Activated CD8-positive, alpha-beta T cell treated with anti-CD3 and anti-CD28 coated beads, Interleukin-2, amount 10 ng/mL, durations not matched to agents 7 days and 5 days (primary cell): ENCODE data around the gene TMEM108. TPM values are rescaled to one million over a fixed set of nuclear protein-coding genes. Genes with fewer than 3 reads are reported as not detected.

Experiments used
- ATAC-seq: fragments of 150-1000 bp; cut with Tn5 transposase; one replicate; pipeline ENCODE4 v1.10.0; 2021; ENCODE audit warnings: moderate library complexity
- CTCF ChIA-PET: fragments of 350-600 bp; sonication (Branson Sonifier 250); formaldehyde crosslinking; loops from one replicate; lab custom pipeline; 2021; ENCODE audit warnings: antibody characterized with exemption; lab: Charles Lee
- POLR2A ChIA-PET: fragments of 350-600 bp; sonication (Branson Sonifier 250); formaldehyde crosslinking; loops from one replicate; lab custom pipeline; 2021; ENCODE audit warnings: antibody characterized with exemption; lab: Charles Lee
- DNase-seq: peaks from one replicate; pipeline ENCODE4 v3.0.0-alpha.2; 2020
- H3K27ac Mint-ChIP-seq: one replicate; pipeline ENCODE4 v1.8.0; 2021; ENCODE audit warnings: mild to moderate bottlenecking, mixed read lengths
- H3K27me3 Mint-ChIP-seq: one replicate; pipeline ENCODE4 v1.8.0; 2021; ENCODE audit warnings: low read depth, mixed read lengths
- H3K36me3 Mint-ChIP-seq: one replicate; pipeline ENCODE4 v1.8.0; 2021; ENCODE audit warnings: low read depth, mixed read lengths
- H3K4me1 Mint-ChIP-seq: one replicate; pipeline ENCODE4 v1.8.0; 2021; ENCODE audit warnings: low read depth, mixed read lengths
- H3K4me3 Mint-ChIP-seq: one replicate; pipeline ENCODE4 v1.8.0; 2021; ENCODE audit warnings: mild to moderate bottlenecking, mixed read lengths
- H3K9me3 Mint-ChIP-seq: one replicate; pipeline ENCODE4 v1.8.0; 2022; ENCODE audit warnings: mixed read lengths; ENCODE audit not compliant: insufficient read depth
- total RNA-seq, 2 experiments: library from RNA; stranded (reverse); gene quantifications; one replicate each; pipeline ENCODE4 v1.2.3, GENCODE V29; 2021

TMEM108 gene
- total RNA-seq, 2 experiments from 2014 or later: not detected

DNA sequence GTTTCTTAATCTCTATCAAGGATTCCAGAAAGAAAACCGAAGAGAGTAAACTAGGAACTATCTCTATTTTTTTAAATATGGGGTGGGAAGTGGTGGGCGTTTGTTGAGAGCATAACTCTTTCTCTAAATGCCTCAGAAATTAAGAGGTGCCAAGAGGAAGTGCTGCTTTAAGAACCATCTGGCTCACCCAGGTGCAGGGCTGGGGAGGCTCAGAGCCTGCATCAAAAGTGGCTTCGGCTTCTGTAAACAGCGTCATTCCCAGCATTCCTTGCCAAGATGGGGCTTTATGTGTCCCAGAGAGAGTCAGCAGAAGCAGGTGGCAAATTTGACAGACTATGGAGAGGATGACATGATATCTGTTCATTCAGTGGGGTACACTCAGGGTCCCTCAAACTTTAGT lies 238.4 kb downstream of the TMEM108 start:
- no peak for ATAC-seq
- CTCF ChIA-PET: no interaction called here
- POLR2A ChIA-PET: no interaction called here
- no peaks in the 10 kb centered on the region for H3K9me3 Mint-ChIP-seq
- H3K27ac Mint-ChIP-seq: no peak overlapping the region
- H3K4me3 Mint-ChIP-seq: no peak overlapping the region
- peaks cover 9% of the 10 kb centered on the region for H3K27me3 Mint-ChIP-seq
- H3K4me1 Mint-ChIP-seq: no peaks in the 10 kb centered on the region
- no peaks in the 10 kb centered on the region for H3K36me3 Mint-ChIP-seq
- no peak for DNase-seq

DNA sequence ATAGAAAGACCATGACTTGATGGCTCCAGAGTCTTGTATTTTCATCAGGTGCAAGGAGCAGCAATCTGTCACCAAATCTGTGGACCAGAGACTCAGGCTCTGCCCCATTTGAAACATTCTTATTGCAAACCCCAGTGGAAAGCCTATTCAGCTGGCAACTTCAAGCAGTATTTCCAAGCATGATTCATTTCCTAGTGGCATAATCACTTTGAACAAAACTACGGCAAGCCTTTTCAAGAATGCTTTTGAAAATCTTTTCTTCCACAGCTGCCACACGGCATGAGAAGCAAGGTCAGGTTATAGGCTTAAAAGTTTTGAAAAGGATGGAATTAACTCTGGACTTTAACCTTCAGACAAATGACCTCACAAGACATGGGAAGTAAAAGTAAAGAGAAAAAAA lies 239.6 kb downstream of the TMEM108 start:
- no peak for ATAC-seq
- Mint-ChIP-seq H3K27me3 (peaks cover 6% of the 10 kb centered on the region), H3K4me1 (no peaks in the 10 kb centered on the region), H3K4me3 (no peak overlapping the region), H3K27ac (no peak overlapping the region), H3K36me3 (no peaks in the 10 kb centered on the region), H3K9me3 (no peaks in the 10 kb centered on the region)
- ChIA-PET CTCF (no interaction called here), POLR2A (no interaction called here)
- DNase-seq: no peak

DNA sequence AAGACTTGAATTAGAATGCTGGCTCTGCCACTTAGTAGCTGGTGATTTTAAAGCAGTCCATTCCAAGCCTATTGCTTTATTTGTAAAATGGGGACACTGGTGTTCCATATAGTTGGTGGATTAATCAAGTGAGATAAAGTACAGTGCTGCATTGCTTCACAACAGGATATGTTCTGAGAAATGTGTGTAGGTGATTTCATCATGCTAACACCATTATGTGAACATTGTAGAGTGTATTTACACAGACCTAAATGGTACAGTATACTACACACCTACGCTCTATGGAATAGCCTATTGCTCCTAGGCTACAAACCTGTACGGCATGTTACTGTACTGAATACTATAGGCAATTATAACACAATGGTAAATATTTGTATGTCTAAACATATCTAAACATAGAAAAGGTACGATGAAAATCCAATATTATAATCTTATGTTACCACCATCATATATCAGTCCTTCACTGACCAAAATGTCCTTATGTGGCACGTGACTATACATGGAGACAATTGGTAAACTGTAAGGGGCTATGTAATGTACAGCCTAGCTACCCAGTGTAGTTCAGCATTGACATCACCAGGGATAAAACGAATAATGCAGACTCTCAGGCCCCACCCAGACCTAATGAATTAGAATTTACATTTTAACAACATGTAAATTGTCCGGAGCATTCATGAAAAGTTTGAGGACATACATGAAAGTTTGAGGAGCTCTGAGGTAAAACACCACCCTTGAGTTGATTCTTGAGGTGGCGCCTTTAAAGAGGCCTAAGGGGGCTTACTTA lies 240.3 kb downstream of the TMEM108 start:
- ChIA-PET POLR2A (no interaction called here), CTCF (no interaction called here)
- no peak for DNase-seq
- H3K36me3 Mint-ChIP-seq: no peaks in the 10 kb centered on the region
- H3K27me3 Mint-ChIP-seq: peaks cover 7% of the 10 kb centered on the region
- no peak for ATAC-seq
- H3K9me3 Mint-ChIP-seq: no peaks in the 10 kb centered on the region
- no peak overlapping the region for H3K27ac Mint-ChIP-seq
- no peaks in the 10 kb centered on the region for H3K4me1 Mint-ChIP-seq
- no peak overlapping the region for H3K4me3 Mint-ChIP-seq

DNA sequence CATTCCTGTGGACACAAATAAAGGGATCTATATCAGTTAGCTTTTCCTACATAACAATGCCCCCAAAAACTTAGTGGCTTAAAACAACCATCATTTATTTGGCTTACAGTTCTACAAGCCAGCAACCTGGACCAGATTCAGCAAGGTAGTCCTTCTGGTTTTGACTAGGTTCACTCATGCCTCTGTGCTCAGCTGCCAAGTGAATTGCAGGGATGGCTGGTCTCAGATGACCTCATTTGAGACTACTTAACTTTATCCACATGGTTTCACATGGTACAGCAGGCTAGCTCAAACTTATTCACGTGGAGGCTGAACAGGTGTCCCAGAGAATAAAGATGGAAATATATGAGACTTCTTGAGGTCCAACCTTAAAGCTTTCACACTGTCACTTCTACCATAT lies 242.4 kb downstream of the TMEM108 start:
- Mint-ChIP-seq H3K4me1 (no peaks in the 10 kb centered on the region), H3K9me3 (no peaks in the 10 kb centered on the region), H3K36me3 (no peaks in the 10 kb centered on the region), H3K27ac (no peak overlapping the region), H3K4me3 (no peak overlapping the region), H3K27me3 (peaks cover 9% of the 10 kb centered on the region)
- no peak for DNase-seq
- CTCF ChIA-PET: no interaction called here
- POLR2A ChIA-PET: no interaction called here
- ATAC-seq: no peak

DNA sequence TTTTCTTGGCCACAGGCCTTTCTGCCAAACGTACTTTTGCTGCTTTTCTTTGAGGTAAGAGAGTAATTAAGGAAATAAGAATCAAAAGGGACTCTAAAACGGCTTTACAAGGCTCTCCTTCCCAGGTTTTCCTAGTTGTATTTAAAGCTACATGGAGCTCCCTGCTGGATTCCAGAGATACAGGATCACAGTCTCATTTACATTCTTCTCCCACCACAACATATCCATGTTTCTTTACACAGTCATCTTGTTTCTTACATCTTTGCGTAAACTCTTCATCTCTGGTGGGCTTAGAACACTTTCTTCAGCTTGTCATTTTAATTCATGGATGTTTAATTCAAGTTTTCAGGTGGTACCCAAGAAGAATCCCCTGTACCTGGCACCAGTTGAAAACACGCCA lies 244.0 kb downstream of the TMEM108 start:
- no peak overlapping the region for H3K27ac Mint-ChIP-seq
- ChIA-PET CTCF (no interaction called here), POLR2A (no interaction called here)
- ATAC-seq (no peak), DNase-seq (no peak)
- H3K4me3 Mint-ChIP-seq: no peak overlapping the region
- no peaks in the 10 kb centered on the region for H3K4me1 Mint-ChIP-seq
- no peaks in the 10 kb centered on the region for H3K36me3 Mint-ChIP-seq
- H3K9me3 Mint-ChIP-seq: no peaks in the 10 kb centered on the region
- peaks cover 12% of the 10 kb centered on the region for H3K27me3 Mint-ChIP-seq

DNA sequence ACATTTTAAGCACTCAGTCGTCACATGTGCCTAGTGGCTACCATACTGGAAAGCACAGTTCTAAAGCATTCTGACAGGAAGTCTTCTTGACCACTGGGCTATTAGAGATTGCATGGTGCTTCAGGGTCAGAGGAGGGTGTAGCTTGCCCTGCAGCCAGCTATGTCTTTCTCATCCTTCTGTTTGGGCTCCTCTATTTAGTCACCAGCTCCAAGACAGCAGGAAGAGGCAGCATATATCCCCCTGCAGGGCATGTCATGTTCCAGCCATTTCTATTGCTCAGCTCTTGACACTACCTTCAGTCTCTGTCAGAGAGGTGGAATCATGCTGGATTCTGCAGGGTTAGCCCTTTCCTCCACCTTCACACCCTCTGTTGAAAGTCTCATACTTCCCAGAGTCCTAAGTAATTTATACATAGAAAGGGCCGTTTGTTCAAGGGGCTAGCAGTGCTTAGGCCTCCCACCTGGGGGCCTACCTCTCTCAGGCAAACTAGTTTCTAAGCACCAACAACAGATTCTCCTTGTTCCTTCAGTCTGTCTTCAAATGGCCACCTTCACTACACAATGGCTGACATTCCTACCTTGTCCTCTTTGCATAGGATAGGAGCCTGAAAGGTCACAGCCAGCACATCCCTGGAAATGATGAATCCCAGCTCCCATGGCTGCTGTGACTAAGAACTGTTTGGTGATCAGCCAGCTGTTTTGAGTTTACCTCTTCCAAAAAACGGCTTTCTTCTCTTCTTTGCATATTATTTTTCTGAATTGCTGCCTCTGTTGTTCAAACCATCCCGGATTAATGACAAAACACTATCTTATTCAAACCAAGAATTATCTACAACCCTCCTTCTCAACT lies 246.0 kb downstream of the TMEM108 start:
- ChIA-PET CTCF (no interaction called here), POLR2A (no interaction called here)
- Mint-ChIP-seq H3K27me3 (peaks cover 15% of the 10 kb centered on the region), H3K27ac (no peak overlapping the region), H3K4me1 (no peaks in the 10 kb centered on the region), H3K4me3 (no peak overlapping the region), H3K9me3 (no peaks in the 10 kb centered on the region), H3K36me3 (no peaks in the 10 kb centered on the region)
- DNase-seq: no peak
- ATAC-seq: no peak

DNA sequence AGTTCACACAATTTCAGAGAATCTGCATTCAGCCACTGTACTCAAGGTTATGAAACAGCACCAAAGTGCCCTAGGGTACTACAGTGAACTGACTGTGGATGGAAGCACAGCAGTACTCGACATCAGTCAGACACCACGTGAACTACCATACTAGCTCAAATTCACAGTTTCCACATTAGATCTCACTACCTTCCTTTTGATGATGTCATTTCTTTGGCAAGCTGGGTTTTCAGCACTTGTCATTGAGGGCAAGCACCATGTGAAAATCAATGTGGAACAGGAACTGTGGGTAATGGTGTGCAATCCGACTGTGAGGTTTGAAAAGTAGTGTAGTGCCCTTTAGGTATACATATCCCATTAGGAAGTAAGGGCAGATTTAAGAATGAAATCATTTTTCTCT lies 251.1 kb downstream of the TMEM108 start:
- Mint-ChIP-seq H3K4me3 (no peak overlapping the region), H3K9me3 (no peaks in the 10 kb centered on the region), H3K4me1 (no peaks in the 10 kb centered on the region), H3K27me3 (peaks cover 19% of the 10 kb centered on the region), H3K27ac (no peak overlapping the region), H3K36me3 (no peaks in the 10 kb centered on the region)
- no peak for DNase-seq
- ChIA-PET CTCF (no interaction called here), POLR2A (no interaction called here)
- ATAC-seq: no peak

DNA sequence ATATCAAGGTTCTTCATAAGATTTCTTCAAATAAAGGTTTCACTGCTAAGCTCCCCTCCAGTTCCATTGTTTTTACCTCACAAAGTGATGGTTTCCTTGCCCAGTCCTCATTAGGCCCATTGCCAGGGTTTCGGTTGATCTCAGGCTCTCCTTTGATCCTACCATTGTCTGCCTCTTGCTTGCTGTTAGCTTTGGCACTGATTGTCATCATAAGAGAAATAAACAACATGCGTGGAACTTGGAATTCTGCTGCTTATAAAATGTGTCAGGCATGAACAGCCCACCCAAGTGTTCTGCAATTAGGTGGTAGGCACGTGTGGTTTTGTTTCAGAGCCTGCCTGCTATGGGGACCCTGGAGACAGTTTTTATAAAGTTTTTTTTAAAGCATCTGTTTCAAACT lies 254.1 kb downstream of the TMEM108 start:
- no peak for ATAC-seq
- no peak for DNase-seq

DNA sequence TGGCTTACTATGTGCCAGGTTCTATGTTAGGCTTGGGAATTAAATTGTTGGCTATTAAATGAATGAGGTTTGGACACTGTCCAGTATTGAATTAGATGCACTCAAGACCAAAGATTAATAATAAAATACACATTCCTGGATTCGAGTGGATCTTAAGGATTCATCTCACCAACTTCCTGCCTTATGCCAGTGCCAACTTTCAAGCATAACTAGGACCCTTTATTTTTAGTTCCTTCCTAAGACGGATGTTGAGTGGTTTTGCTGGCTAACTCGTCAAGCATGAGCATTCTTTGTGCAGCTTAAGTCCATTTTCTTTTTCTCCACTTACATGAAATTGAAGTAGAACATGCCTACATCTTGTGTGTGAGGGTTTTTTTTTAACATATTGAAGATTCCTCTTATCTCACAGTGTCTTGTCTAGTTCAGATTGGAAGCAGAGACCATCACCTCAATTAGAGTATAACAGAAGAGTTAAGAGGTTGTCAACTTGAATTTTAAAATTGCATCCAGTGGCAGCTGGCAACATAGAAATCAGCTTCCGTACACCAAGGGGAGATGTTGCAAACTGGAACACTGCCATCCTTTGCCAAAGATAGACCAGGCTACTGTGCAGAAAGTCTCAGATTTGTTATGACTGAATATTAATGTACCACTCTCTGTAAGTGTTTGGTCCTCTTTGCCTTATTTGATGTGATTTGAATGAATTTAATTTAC lies 255.4 kb downstream of the TMEM108 start:
- no peak for ATAC-seq
- no peak overlapping the region for H3K4me3 Mint-ChIP-seq
- CTCF ChIA-PET: no interaction called here
- no peaks in the 10 kb centered on the region for H3K4me1 Mint-ChIP-seq
- H3K27ac Mint-ChIP-seq: no peak overlapping the region
- POLR2A ChIA-PET: no interaction called here
- no peak for DNase-seq
- peaks cover 10% of the 10 kb centered on the region for H3K27me3 Mint-ChIP-seq
- H3K36me3 Mint-ChIP-seq: no peaks in the 10 kb centered on the region
- no peaks in the 10 kb centered on the region for H3K9me3 Mint-ChIP-seq

More for the DNA sequence above, 254.1 kb downstream of the TMEM108 start:
- CTCF ChIA-PET: no interaction called here
- no peaks in the 10 kb centered on the region for H3K9me3 Mint-ChIP-seq
- no peaks in the 10 kb centered on the region for H3K4me1 Mint-ChIP-seq
- no peak overlapping the region for H3K27ac Mint-ChIP-seq
- no peak overlapping the region for H3K4me3 Mint-ChIP-seq
- POLR2A ChIA-PET: no interaction called here
- H3K36me3 Mint-ChIP-seq: no peaks in the 10 kb centered on the region
- H3K27me3 Mint-ChIP-seq: peaks cover 12% of the 10 kb centered on the region

DNA sequence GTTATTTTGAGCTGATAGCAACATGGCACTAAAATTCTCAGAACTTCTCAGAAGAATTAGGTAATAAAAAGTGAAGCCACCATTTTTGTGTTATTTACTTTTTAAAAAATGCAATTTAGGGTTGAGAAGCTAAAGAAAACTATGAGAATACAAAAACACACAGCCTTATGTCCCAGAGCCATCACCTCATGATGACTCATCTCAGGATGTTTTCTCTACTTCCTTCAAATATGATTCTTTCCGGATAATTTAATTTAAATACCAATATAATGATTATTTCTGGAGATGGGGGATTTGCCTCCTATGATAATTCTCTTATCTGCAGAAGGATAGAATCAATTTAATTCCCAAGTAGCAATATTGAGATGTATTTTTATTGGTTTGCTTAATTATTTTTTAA lies 256.1 kb downstream of the TMEM108 start:
- H3K4me1 Mint-ChIP-seq: no peaks in the 10 kb centered on the region
- DNase-seq (no peak), ATAC-seq (no peak)
- no peaks in the 10 kb centered on the region for H3K9me3 Mint-ChIP-seq
- CTCF ChIA-PET: no interaction called here
- H3K27me3 Mint-ChIP-seq: peaks cover 9% of the 10 kb centered on the region
- POLR2A ChIA-PET: no interaction called here
- H3K27ac Mint-ChIP-seq: no peak overlapping the region
- H3K36me3 Mint-ChIP-seq: no peaks in the 10 kb centered on the region
- no peak overlapping the region for H3K4me3 Mint-ChIP-seq

DNA sequence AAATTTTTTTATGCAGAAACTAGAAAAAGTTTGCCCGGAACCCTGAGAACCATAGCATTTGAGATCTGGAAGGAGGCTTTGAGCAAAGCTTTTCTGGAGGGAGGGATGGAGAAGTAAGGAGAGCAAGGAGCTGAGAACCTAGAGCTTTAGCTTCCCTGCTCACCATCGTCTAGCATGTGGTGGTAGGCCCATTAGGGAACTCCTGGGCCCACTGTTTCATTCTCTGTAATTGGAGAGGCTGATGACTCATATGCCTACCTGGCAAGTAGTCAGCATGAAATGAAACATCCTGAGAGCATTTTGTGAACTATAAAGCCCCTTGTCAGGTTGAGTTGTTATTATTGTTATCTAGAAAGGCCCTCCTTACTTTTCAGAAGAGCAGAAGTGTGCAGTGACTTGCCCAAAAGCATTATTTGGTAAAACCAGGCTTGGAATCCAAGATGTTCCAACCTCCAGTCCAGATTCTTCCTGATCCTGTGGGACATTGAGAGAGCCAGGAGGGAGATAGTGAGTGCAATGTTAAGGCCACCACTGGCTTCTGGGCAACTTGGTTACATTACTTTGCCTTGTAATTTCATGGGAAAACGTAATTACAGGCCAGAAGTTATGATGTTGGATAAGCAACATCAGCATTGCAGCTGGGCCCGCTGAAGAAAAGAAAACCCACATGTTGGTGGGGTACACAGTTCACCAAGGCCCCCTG lies 257.2 kb downstream of the TMEM108 start:
- ATAC-seq: no peak
- CTCF ChIA-PET: no interaction called here
- no peak overlapping the region for H3K4me3 Mint-ChIP-seq
- no peaks in the 10 kb centered on the region for H3K4me1 Mint-ChIP-seq
- POLR2A ChIA-PET: no interaction called here
- no peaks in the 10 kb centered on the region for H3K36me3 Mint-ChIP-seq
- H3K27ac Mint-ChIP-seq: no peak overlapping the region
- peaks cover 7% of the 10 kb centered on the region for H3K27me3 Mint-ChIP-seq
- DNase-seq: no peak
- no peaks in the 10 kb centered on the region for H3K9me3 Mint-ChIP-seq
